Measurements from ENCODE around the gene CYBA.

CYBA gene

DNA sequence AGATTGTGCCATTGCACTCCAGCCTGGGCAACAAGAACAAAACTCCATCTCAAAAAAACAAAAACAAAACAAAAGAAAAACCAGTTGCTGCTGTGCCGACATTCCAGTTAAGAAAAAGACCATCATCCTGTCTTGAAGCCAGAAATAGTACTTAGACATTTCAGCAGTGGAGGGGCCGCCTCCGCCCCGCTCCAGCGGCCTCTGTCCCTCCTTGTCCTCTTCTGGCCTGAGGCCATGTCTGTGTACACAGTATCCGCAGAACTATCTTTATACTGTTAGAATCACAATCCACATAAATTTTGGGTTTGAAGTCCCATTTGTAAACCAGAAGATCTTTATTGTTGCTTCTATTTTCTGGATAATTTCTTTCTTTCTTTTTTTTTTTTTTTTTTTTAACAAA, 55.8 kb downstream of the CYBA start:
- DNase-seq = no peak

DNA sequence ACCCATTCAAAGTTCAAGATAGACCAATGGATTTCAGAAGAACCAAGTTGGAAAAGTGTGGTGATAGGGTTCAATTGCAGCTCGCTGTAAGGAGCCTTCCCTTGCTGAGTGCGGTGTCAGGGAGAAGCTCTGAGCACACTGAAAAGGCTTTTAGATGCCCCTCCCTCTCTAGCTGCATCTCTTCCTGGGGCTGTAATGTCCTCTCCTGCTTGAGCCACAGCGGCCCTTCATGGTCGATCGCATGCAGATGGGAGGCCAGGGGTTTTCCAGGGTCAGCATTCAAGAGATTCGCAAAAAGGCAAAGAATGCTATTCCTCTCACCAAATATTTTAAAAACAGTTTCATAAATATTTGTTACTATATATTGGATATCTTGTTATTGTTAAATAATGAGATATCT, 56.9 kb downstream of the CYBA start:
- DNase-seq = peak in 1 of 51 donors; percentile 12

DNA sequence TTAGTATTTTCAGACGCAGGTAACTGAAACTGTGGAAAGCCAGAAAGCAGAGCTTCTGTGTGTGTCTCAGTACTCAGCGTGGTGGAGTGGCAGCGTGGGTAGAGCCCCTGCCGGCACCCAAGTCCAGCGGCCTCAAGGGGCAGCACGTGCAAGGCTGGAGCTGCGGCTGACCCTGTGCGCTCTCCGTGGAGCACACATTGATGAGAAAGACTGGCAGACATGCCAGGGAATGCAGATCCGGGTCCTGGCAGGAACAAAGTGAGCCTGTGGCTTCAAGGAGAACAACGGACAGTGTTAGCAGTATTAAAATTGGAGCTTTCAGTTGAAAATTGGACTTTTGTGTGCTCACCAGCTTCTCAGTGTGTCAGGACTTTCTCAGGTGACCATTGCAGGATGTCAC, 57.4 kb downstream of the CYBA start:
- DNase-seq = peak in 38 of 51 donors; percentile 4 to 77 (median 50)
